Right renal pelvis (tissue), 4 donors: ENCODE data around the gene RAB15. TPM values are rescaled to one million over a fixed set of nuclear protein-coding genes. Genes with fewer than 3 reads are reported as not detected.

ENCODE experiments used
- DNase-seq, 4 donors: peaks; one replicate each; pipeline ENCODE4 v3.0.0-alpha.2; 2013; ENCODE audit warnings: low read depth in 4 of 4, low spot score in 3 of 4, missing footprints in 1 of 4
- polyA plus RNA-seq, 4 donors: library from polyadenylated mRNA; unstranded; fragments of 120-200 nt; gene quantifications; one replicate each; pipeline ENCODE4 v1.2.1, GENCODE V29; 2013; ENCODE audit not compliant: insufficient read length in 4 of 4

The RAB15 gene
- polyA plus RNA-seq, 4 donors: 19.3 to 27.4 (median 22.6) TPM

GRCh38 chr14:64990939-64991338 lies 18.8 kb upstream of the RAB15 start:
- DNase-seq: no peak

- no peak for DNase-seq
These were observed 18.2 kb upstream of the RAB15 start for GRCh38 chr14:64990296-64990695.

GRCh38 chr14:64987438-64987767 lies 15.3 kb upstream of the RAB15 start:
- DNase-seq: no peak

- DNase-seq: peak; percentile 96 to 97 (median 96)
These were observed 14.7 kb upstream of the RAB15 start, which contains the start of gene FNTB for GRCh38 chr14:64986648-64987437. Gene FNTB, plus strand, starts transcription at chr14:64986895. Its CDS starts 59 bp downstream, at chr14:64986954.

GRCh38 chr14:64983439-64984310 lies 11.5 kb upstream of the RAB15 start:
- no peak for DNase-seq

GRCh38 chr14:64979336-64980074 lies 7.4 kb upstream of the RAB15 start:
- no peak for DNase-seq

- DNase-seq: no peak
These were observed 2.4 kb upstream of the RAB15 start for GRCh38 chr14:64974563-64974962.

- no peak for DNase-seq
These were observed 1.7 kb upstream of the RAB15 start for GRCh38 chr14:64973826-64974225.

- no peak for DNase-seq
These were observed 898 bp upstream of the RAB15 start for GRCh38 chr14:64973026-64973442.

- no peak for DNase-seq
These were observed 619 bp downstream of the RAB15 start for GRCh38 chr14:64971491-64971942.

GRCh38 chr14:64970776-64971477 lies 1.2 kb downstream of the RAB15 start:
- DNase-seq: no peak

GRCh38 chr14:64970041-64970440 lies 2.1 kb downstream of the RAB15 start:
- no peak for DNase-seq

GRCh38 chr14:64968651-64969050 lies 3.5 kb downstream of the RAB15 start:
- no peak for DNase-seq

- DNase-seq: no peak
These were observed 4.0 kb downstream of the RAB15 start for GRCh38 chr14:64968167-64968566.

GRCh38 chr14:64966976-64967375 lies 5.2 kb downstream of the RAB15 start:
- DNase-seq: no peak

GRCh38 chr14:64965356-64966000 lies 6.7 kb downstream of the RAB15 start:
- DNase-seq: no peak

- no peak for DNase-seq
These were observed 8.5 kb downstream of the RAB15 start for GRCh38 chr14:64963611-64964010.

- no peak for DNase-seq
These were observed 11.3 kb downstream of the RAB15 start for GRCh38 chr14:64960762-64961276.

GRCh38 chr14:64958743-64959142 lies 13.4 kb downstream of the RAB15 start:
- DNase-seq: no peak

- no peak for DNase-seq
These were observed 13.9 kb downstream of the RAB15 start for GRCh38 chr14:64958201-64958600.
